Measurements from ENCODE around the gene CPVL. TPM values are rescaled to one million over a fixed set of nuclear protein-coding genes. Genes with fewer than 3 reads are reported as not detected.

Gene CPVL
- polyA plus RNA-seq, 2 of the 4 experiments (the other 2 are of a cell fraction) = 0.05 TPM; not detected in 1

GRCh38 chr7:29042824-29043231 is 103.5 kb downstream of the CPVL start:
- H3K9me3 ChIP-seq = no peaks in the 10 kb centered on the region
- WGBS (ENCODE audit: missing lambda C conversion rate) = 37% methylated on average over 4 of the region's 4 CpGs
- ATAC-seq (no peak), DNase-seq (ENCODE audit: low read depth in 1 of 2, low spot score in 1 of 2) (no peak), FAIRE-seq (no peak)
- TF ChIP-seq ESRRA (IDR thresholded peaks at IDR 0.05; ENCODE audit: borderline replicate concordance, low read length) (no peak), CBX2 (IDR thresholded peaks at IDR 0.05; ENCODE audit: borderline replicate concordance, low read depth) (no peak), NR3C1 (IDR thresholded peaks at IDR 0.05) (no peak), HDAC2 (IDR thresholded peaks at IDR 0.05) (no peak), ATOH8 (CRISPR knock-in tag; IDR thresholded peaks at IDR 0.05; ENCODE audit: low read depth) (no peak), KDM5A (IDR thresholded peaks at IDR 0.05) (no peak), NFE2L2 (conservative IDR thresholded peaks at IDR 0.05; ENCODE audit: low read length) (no peak), JUN (IDR thresholded peaks at IDR 0.05) (no peak), RAD21 (conservative IDR thresholded peaks at IDR 0.05 in 1 of 2, IDR thresholded peaks at IDR 0.05 in 1 of 2) (no peak)
- no peak overlapping the region for H3K4me3 ChIP-seq
- H3K27ac ChIP-seq = no peak overlapping the region
- ChIA-PET POLR2A (interaction anchor here (0.6 kb wide), 1 partner anchor 58 kb away, joined by 3 read pairs; no protein-coding TSS in a partner anchor), CTCF (interaction anchor here (0.9 kb wide), 1 partner anchor 11 kb away, joined by 4 read pairs; no protein-coding TSS in a partner anchor)
- no peaks in the 10 kb centered on the region for H3K4me1 ChIP-seq
- H3K4me2 ChIP-seq = no peak overlapping the region

- no peak overlapping the region for H3K27ac ChIP-seq
- H3K4me2 ChIP-seq = no peak overlapping the region
- FAIRE-seq = no peak
- DNase-seq (ENCODE audit: low read depth in 1 of 2, low spot score in 1 of 2) = no peak
- no peaks in the 10 kb centered on the region for H3K9me3 ChIP-seq
- TF ChIP-seq HES2 (IDR thresholded peaks at IDR 0.05) (no peak), HDAC2 (IDR thresholded peaks at IDR 0.05) (no peak)
- no peaks in the 10 kb centered on the region for H3K4me1 ChIP-seq
- WGBS (ENCODE audit: missing lambda C conversion rate) = 33% methylated on average over 4 of the region's 4 CpGs
- H3K4me3 ChIP-seq = no peak overlapping the region
- POLR2A ChIA-PET = no interaction called here
- CTCF ChIA-PET = no interaction called here
- ATAC-seq = no peak
Measured at GRCh38 chr7:29041991-29042390, 104.3 kb downstream of the CPVL start.

GRCh38 chr7:29040579-29040925 is 105.8 kb downstream of the CPVL start:
- no peaks in the 10 kb centered on the region for H3K9me3 ChIP-seq
- H3K4me3 ChIP-seq = no peak overlapping the region
- no peak for DNase-seq (ENCODE audit: low read depth in 1 of 2, low spot score in 1 of 2)
- no peak overlapping the region for H3K4me2 ChIP-seq
- no peaks in the 10 kb centered on the region for H3K4me1 ChIP-seq
- no peak for FAIRE-seq
- 24% methylated on average over 2 of the region's 2 CpGs for WGBS (ENCODE audit: missing lambda C conversion rate)
- ChIA-PET POLR2A (no interaction called here), CTCF (no interaction called here)
- no peak overlapping the region for H3K27ac ChIP-seq
- no peak for ATAC-seq
- TF ChIP-seq HOXB5 (CRISPR knock-in tag; IDR thresholded peaks at IDR 0.05) (no peak), CEBPB (IDR thresholded peaks at IDR 0.05) (no peak), NPAS2 (CRISPR knock-in tag; IDR thresholded peaks at IDR 0.05; ENCODE audit: borderline replicate concordance) (no peak), ATOH8 (CRISPR knock-in tag; IDR thresholded peaks at IDR 0.05; ENCODE audit: low read depth) (no peak), MAZ (IDR thresholded peaks at IDR 0.05; ENCODE audit: borderline replicate concordance, low read depth, low read length) (no peak), ZSCAN20 (CRISPR knock-in tag; IDR thresholded peaks at IDR 0.05) (no peak), MAX (IDR thresholded peaks at IDR 0.05) (no peak), E2F6 (IDR thresholded peaks at IDR 0.05; ENCODE audit: borderline replicate concordance, low read depth) (no peak), SREBF2 (IDR thresholded peaks at IDR 0.05) (no peak), MYC (IDR thresholded peaks at IDR 0.05; ENCODE audit: borderline replicate concordance, low read length) (no peak), KDM5A (IDR thresholded peaks at IDR 0.05) (no peak)

Measured in A549 (cell line).